K562 (cell line): Measurements from ENCODE around the gene SLC33A1. TPM values are rescaled to one million over a fixed set of nuclear protein-coding genes. Genes with fewer than 3 reads are reported as not detected.

ENCODE experiments used
- ATAC-seq: fragments of 200-7000 bp; cut with Tn5 transposase; 3 replicates; pipeline ENCODE4 v1.9.1; 2020; ENCODE audit warnings: moderate library complexity
- BruUV-seq: library from RNA; stranded (reverse); fragments of 400-500 nt; replicated peaks from 2 replicates; lab custom pipeline; 2021; lab: Mats Ljungman, UMichigan
- CTCF ChIA-PET: fragments of 300-600 bp; formaldehyde crosslinking; extraction: SDS; loops from one replicate; lab custom pipeline; 2021; ENCODE audit warnings: low intra/inter-chr PET ratio; lab: Yijun Ruan, JAX
- POLR2A ChIA-PET: fragments of 300-600, 350-650 bp; sonication (Branson Sonifier 250); formaldehyde crosslinking; extraction: SDS; loops from one replicate; lab custom pipeline; 2021; ENCODE audit warnings: antibody characterized with exemption, inconsistent platforms; lab: Yijun Ruan, JAX
- DNase-seq, 4 experiments: peaks; one replicate each; pipeline versions ENCODE4 v3.0.0 to v3.0.0-alpha.2; 2011 to 2018; ENCODE audit warnings: low spot score in 3 of 4, mixed read lengths in 3 of 4; ENCODE audit errors: extremely low read depth in 1 of 4
- FAIRE-seq: peaks from 2 replicates; lab custom pipeline; 2011; peaks lifted over from hg19 to GRCh38; lab: Jason Lieb, UNC
- H2AFZ ChIP-seq: 2 replicates; pipeline ENCODE4 v1.6.0; 2011; ENCODE audit warnings: low read depth, low read length, control low read depth, inconsistent platforms
- H3K27ac ChIP-seq: fragments of 200-600 bp; 3 replicates; pipeline ENCODE4 v1.8.0; 2011; ENCODE audit warnings: low read depth, mild to moderate bottlenecking, control low read depth, inconsistent platforms, low read length, moderate library complexity, mixed read lengths; ENCODE audit errors: extremely low read depth
- H3K27me3 ChIP-seq, 2 experiments: fragments of 300-600 bp in 1 of 2; 2 replicates in 1 of 2; 3 replicates in 1 of 2; pipeline versions ENCODE4 v1.6.0 to v1.8.0; 2011; ENCODE audit warnings: inconsistent platforms in 2 of 2, low read length in 2 of 2, mild to moderate bottlenecking in 1 of 2, mixed read lengths in 1 of 2, moderate library complexity in 1 of 2; ENCODE audit not compliant: control insufficient read depth in 2 of 2, insufficient read depth in 2 of 2
- H3K36me3 ChIP-seq: fragments of 300-600 bp; 3 replicates; pipeline ENCODE4 v1.8.0; 2011; ENCODE audit warnings: mild to moderate bottlenecking, low read length, inconsistent platforms; ENCODE audit not compliant: control insufficient read depth, insufficient read depth
- H3K4me1 ChIP-seq, 2 experiments: fragments of 200-600 bp in 1 of 2; replicated peaks in 1 of 2; 2 replicates in 1 of 2; 3 replicates in 1 of 2; pipeline versions ENCODE4 v1.5.1 to v1.8.0; 2011; ENCODE audit warnings: inconsistent platforms in 2 of 2, low read length in 2 of 2, mild to moderate bottlenecking in 1 of 2, mixed read lengths in 1 of 2, moderate library complexity in 1 of 2; ENCODE audit not compliant: control insufficient read depth in 2 of 2, insufficient read depth in 2 of 2
- H3K4me2 ChIP-seq: 2 replicates; pipeline ENCODE4 v1.6.1; 2011; ENCODE audit warnings: low read length, control low read depth, inconsistent platforms, mixed read lengths; ENCODE audit not compliant: insufficient read depth
- H3K4me3 ChIP-seq: fragments of 200-600 bp; sonication (generic), shearing (Covaris generic); 2 replicates; pipeline ENCODE4 v1.5.1; 2016; ENCODE audit warnings: control low read depth, inconsistent platforms
- H3K79me2 ChIP-seq: fragments of 200-600 bp; 3 replicates; pipeline ENCODE4 v1.8.0; 2011; ENCODE audit warnings: low read length, inconsistent platforms; ENCODE audit not compliant: control insufficient read depth, insufficient read depth
- H3K9ac ChIP-seq, 2 experiments: 2 replicates each; pipeline versions ENCODE4 v1.6.0 to v1.6.1; 2011; ENCODE audit warnings: low read depth in 2 of 2, low read length in 2 of 2, control low read depth in 1 of 2, inconsistent platforms in 1 of 2, mild to moderate bottlenecking in 1 of 2, mixed read lengths in 1 of 2; ENCODE audit not compliant: insufficient read depth in 1 of 2
- H3K9me1 ChIP-seq: one replicate; pipeline ENCODE4 v1.6.0; 2011; ENCODE audit warnings: inconsistent platforms, mild to moderate bottlenecking, low read length, moderate library complexity; ENCODE audit not compliant: control insufficient read depth, insufficient read depth
- H3K9me3 ChIP-seq: replicated peaks from 2 replicates; pipeline ENCODE4 v1.5.1; 2011; ENCODE audit warnings: low read depth, low read length, inconsistent platforms; ENCODE audit not compliant: control insufficient read depth, insufficient read depth
- H4K20me1 ChIP-seq: replicated peaks from 2 replicates; pipeline ENCODE4 v1.6.1; 2011; ENCODE audit warnings: low read length, inconsistent platforms, mixed read lengths; ENCODE audit not compliant: control insufficient read depth, insufficient read depth
- CEBPB ChIP-seq: fragments of 450-650 bp; IDR thresholded peaks from 2 replicates; pipeline ENCODE4 v1.6.1; 2016; ENCODE audit warnings: missing genetic modification characterization, missing compliant biosample characterization
- FOSL1 ChIP-seq: fragments of 200-800 bp; sonication (Bioruptor generic); conservative IDR thresholded peaks from 2 replicates; pipeline ENCODE4 v1.6.1; 2016; ENCODE audit warnings: missing genetic modification characterization, missing compliant biosample characterization
- SOX6 ChIP-seq: fragments of 450-650 bp; IDR thresholded peaks from 2 replicates; pipeline ENCODE4 v1.6.1; 2014; ENCODE audit warnings: mild to moderate bottlenecking
- WGBS: fragments of 100-300 bp; shearing (Covaris generic); methylation state at CpG from one replicate; pipeline ENCODE4 v1.1.6; 2016; ENCODE audit warnings: low coverage, mixed read lengths; ENCODE audit not compliant: insufficient coverage; ENCODE audit errors: missing lambda C conversion rate; 5-methylcytosine and 5-hydroxymethylcytosine counted together
- in situ Hi-C: fragments of 300-500 bp; cut with MboI; formaldehyde crosslinking; loops from 4 replicates; pipeline ENCODE4 v1.15.0; 2018; ENCODE audit warnings: inconsistent platforms, mixed read lengths
- intact Hi-C: fragments of 100-400 bp; cut with micrococcal nuclease; formaldehyde crosslinking; loops from 2 replicates; pipeline ENCODE4 v1.14.2; 2022
- polyA plus RNA-seq, 8 experiments: library from polyadenylated mRNA; depleted of rRNA in 4 of 8; stranded (reverse) in 5 of 8; unstranded in 3 of 8; fragments of >200 nt; fragmentation: Nextera tagmentation in 2 of 8; fragmentation: Illumina TruSeq in 1 of 8; extraction: Ambion mirVana in 2 of 8; extraction: Trizol in 1 of 8; gene quantifications; 2 replicates each; pipeline versions ENCODE4 v1.2.1 to v1.2.3, GENCODE V29; 2011 to 2014; ENCODE audit warnings: inconsistent platforms in 1 of 8, missing spikeins in 1 of 8
- total RNA-seq, 7 experiments: library from RNA; depleted of rRNA in 6 of 7; stranded (reverse); fragments of >200 nt in 6 of 7; fragmentation: Illumina TruSeq in 2 of 7; extraction: Trizol in 2 of 7; gene quantifications; 2 replicates each; pipeline versions ENCODE4 v1.2.1 to v1.2.3, GENCODE V29; 2011 to 2021; ENCODE audit warnings: low replicate concordance in 1 of 7
- TF ChIP-seq, protein P1 (sequence below): fragments of 450-650 bp; formaldehyde crosslinking; IDR thresholded peaks from 2 replicates; pipeline ENCODE4 v1.4.0; 2020; ENCODE audit warnings: mild to moderate bottlenecking, moderate library complexity
- TF ChIP-seq, protein P2 (sequence below), 2 experiments: fragments of 450-650 bp in 1 of 2; sonication (generic) in 1 of 2; formaldehyde crosslinking in 1 of 2; IDR thresholded peaks; 2 replicates each; pipeline versions ENCODE4 v1.7.1 to v1.9.0; 2016 to 2022; ENCODE audit warnings: inconsistent platforms in 1 of 2, mild to moderate bottlenecking in 1 of 2, missing genetic modification reagents in 1 of 2

Gene SLC33A1
- total and polyA plus RNA-seq, 9 of the 15 experiments (the other 6 are each of a cell fraction or from before 2014, with no cell fraction given): 6.2 to 26.8 (median 19.6) TPM

GRCh38 chr3:155869691-155870090, 15.5 kb upstream of the SLC33A1 start:
- no peaks in the 10 kb centered on the region for H3K9me3 ChIP-seq
- ChIA-PET CTCF (interaction anchor here (1.2 to 1.5 kb wide), 2 partner anchors 17 to 64 kb away, joined by 3 to 6 read pairs; partner anchors contain the start of gene C3orf33), POLR2A (interaction anchor here (0.6 to 5.8 kb wide), 6 partner anchors 9 to 95 kb away, joined by 3 to 64 read pairs (median 11); partner anchors contain the start of genes C3orf33 and SLC33A1)
- H3K9me1 ChIP-seq: no peaks in the 10 kb centered on the region
- WGBS: 6% methylated on average over 3 of the region's 3 CpGs
- H3K4me2 ChIP-seq: peak overlapping the region; percentile 78
- H3K27me3 ChIP-seq: no peaks in the 10 kb centered on the region
- peaks cover 11 to 15% of the 10 kb centered on the region in 2 experiments; a peak in 3 of 5 replicates for H3K4me1 ChIP-seq
- H2AFZ ChIP-seq: peak overlapping the region; percentile 79
- BruUV-seq: TSS peak; percentile 95
- H3K9ac ChIP-seq: peak overlapping the region; percentile 67 to 81
- FAIRE-seq (no peak), DNase-seq (no peak), ATAC-seq (no peak)
- in situ Hi-C loops: loop anchor here (25.0 kb wide), 2 partner anchors 507 to 1557 kb away; partner anchors contain the start of gene DHX36
- no peaks in the 10 kb centered on the region for H4K20me1 ChIP-seq
- peaks cover 45% of the 10 kb centered on the region for H3K79me2 ChIP-seq
- H3K27ac ChIP-seq: peak overlapping the region; percentile 72
- intact Hi-C loops: loop anchor here (2.0 to 10.0 kb wide), 4 partner anchors 15 to 515 kb away; partner anchors contain the start of gene SLC33A1
- H3K36me3 ChIP-seq: peaks cover 9% of the 10 kb centered on the region; the same call in 2 of the 3 replicates
- H3K4me3 ChIP-seq: peak overlapping the region; percentile 99
- TF ChIP-seq, protein P1, sequence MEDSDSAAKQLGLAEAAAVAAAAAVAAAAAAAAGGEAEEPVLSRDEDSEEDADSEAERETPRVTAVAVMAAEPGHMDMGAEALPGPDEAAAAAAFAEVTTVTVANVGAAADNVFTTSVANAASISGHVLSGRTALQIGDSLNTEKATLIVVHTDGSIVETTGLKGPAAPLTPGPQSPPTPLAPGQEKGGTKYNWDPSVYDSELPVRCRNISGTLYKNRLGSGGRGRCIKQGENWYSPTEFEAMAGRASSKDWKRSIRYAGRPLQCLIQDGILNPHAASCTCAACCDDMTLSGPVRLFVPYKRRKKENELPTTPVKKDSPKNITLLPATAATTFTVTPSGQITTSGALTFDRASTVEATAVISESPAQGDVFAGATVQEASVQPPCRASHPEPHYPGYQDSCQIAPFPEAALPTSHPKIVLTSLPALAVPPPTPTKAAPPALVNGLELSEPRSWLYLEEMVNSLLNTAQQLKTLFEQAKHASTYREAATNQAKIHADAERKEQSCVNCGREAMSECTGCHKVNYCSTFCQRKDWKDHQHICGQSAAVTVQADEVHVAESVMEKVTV (CRISPR knock-in tag): no peak
- no peak for TF ChIP-seq SOX6
- TF ChIP-seq FOSL1 (tag): 0 out of 2 replicates have a peak, but pooled peaks have one; percentile 3
- peak; percentile 33 for TF ChIP-seq CEBPB (tag)
- TF ChIP-seq, protein P2, sequence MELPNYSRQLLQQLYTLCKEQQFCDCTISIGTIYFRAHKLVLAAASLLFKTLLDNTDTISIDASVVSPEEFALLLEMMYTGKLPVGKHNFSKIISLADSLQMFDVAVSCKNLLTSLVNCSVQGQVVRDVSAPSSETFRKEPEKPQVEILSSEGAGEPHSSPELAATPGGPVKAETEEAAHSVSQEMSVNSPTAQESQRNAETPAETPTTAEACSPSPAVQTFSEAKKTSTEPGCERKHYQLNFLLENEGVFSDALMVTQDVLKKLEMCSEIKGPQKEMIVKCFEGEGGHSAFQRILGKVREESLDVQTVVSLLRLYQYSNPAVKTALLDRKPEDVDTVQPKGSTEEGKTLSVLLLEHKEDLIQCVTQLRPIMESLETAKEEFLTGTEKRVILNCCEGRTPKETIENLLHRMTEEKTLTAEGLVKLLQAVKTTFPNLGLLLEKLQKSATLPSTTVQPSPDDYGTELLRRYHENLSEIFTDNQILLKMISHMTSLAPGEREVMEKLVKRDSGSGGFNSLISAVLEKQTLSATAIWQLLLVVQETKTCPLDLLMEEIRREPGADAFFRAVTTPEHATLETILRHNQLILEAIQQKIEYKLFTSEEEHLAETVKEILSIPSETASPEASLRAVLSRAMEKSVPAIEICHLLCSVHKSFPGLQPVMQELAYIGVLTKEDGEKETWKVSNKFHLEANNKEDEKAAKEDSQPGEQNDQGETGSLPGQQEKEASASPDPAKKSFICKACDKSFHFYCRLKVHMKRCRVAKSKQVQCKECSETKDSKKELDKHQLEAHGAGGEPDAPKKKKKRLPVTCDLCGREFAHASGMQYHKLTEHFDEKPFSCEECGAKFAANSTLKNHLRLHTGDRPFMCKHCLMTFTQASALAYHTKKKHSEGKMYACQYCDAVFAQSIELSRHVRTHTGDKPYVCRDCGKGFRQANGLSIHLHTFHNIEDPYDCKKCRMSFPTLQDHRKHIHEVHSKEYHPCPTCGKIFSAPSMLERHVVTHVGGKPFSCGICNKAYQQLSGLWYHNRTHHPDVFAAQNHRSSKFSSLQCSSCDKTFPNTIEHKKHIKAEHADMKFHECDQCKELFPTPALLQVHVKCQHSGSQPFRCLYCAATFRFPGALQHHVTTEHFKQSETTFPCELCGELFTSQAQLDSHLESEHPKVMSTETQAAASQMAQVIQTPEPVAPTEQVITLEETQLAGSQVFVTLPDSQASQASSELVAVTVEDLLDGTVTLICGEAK (IDR thresholded peaks at IDR 0.05): peak; percentile 23; the same call in 1 of the 2 replicates
- TF ChIP-seq, protein P2 (CRISPR knock-in tag; IDR thresholded peaks at IDR 0.05): no peak
